ENCODE results near the gene MDH1B. TPM values are rescaled to one million over a fixed set of nuclear protein-coding genes. Genes with fewer than 3 reads are reported as not detected.
"Not testable (repeated sequence)": the region's sequence is repeated elsewhere in the genome, so short reads cannot be mapped to it uniquely, and the experiment has no call there.

MDH1B gene
- total RNA-seq, result 1 to 10 TPM in 2 of 4 donors, under 1 TPM in 2; 0.26 to 2.3 (median 1.5) TPM

DNA sequence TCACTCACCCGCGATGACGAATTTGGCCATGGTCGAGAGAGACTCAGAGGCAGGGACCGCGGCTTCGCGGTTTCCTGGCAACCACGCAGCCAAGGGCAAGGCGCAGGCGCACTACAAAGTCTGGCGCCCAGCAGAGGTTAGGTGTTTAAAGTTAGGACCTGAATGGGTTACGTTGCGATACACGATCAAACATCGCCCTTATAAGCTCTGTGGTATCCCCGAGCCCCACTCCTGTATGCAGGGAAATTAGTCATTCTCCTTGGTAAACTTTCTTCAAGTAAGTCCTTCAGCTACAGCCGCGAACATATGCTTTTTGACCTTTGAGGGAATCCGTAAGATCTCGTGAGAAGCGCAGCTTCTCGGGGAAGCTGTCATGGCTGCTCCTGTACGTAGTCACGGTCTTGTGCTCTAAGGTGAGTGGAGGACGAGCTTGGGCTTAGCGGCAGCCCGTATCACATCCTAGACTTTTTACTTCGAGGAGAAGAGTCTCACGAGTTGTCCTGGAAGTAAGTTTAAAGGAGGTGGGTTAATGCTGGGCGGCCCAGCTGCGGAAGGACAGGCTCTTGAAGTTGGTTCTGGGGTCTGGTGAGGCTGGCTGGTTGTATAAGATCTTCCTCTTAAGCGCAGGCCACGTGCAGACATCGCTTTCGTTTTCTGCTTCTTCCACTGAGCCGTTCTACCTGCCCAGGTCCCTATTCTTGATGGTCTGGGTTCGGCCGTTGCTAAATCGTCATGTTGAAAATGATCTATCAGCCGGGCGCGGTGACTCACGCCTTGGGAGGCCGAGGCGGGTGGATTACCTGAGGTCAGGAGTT, at the start of gene MDH1B, which contains the start of gene FASTKD2:
MDH1B (minus strand) TSS at position 87 of the 815 bp plus-strand sequence; CDS start at position 30, 57 bp downstream.
FASTKD2 (plus strand) TSS at position 365 of the 815 bp plus-strand sequence. CDS start 1,088 bp downstream, outside the sequence.
- TF ChIP-seq POLR2AphosphoS5 (IDR thresholded peaks at IDR 0.05) (peak in 2 of 3 donors; percentile 23 to 91), EP300 (IDR thresholded peaks at IDR 0.05) (peak; percentile 5), POLR2A (IDR thresholded peaks at IDR 0.05) (no peak)

DNA sequence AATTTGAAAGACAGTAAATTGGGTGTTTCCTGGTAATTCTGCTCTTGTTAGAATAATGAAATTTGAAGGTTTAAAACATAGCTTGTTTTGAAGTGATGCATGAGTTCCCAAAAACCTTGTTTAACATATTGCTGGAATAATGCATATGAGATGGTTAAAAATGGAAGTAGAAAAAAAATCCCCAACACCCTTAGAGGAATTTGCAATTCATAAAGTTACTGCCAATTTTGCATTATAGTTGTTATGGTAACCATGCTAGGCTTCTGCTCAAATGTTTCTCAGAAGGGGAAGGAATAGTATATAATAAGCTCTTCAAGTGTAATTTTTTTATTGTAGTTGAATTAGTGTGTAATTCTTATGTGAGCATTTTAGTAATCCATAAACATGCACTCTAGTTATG, 49.4 kb upstream of the MDH1B start:
- Histone ChIP-seq H3K4me1 (no peaks in the 10 kb centered on the region), H3K9me3 (no peaks in the 10 kb centered on the region), H3K27ac (no peak overlapping the region), H3K4me3 (no peak overlapping the region), H3K27me3 (no peaks in the 10 kb centered on the region), H3K36me3 (no peaks in the 10 kb centered on the region)
- DNase-seq (ENCODE audit: low spot score in 2 of 2), result no peak
- TF ChIP-seq, protein P1, sequence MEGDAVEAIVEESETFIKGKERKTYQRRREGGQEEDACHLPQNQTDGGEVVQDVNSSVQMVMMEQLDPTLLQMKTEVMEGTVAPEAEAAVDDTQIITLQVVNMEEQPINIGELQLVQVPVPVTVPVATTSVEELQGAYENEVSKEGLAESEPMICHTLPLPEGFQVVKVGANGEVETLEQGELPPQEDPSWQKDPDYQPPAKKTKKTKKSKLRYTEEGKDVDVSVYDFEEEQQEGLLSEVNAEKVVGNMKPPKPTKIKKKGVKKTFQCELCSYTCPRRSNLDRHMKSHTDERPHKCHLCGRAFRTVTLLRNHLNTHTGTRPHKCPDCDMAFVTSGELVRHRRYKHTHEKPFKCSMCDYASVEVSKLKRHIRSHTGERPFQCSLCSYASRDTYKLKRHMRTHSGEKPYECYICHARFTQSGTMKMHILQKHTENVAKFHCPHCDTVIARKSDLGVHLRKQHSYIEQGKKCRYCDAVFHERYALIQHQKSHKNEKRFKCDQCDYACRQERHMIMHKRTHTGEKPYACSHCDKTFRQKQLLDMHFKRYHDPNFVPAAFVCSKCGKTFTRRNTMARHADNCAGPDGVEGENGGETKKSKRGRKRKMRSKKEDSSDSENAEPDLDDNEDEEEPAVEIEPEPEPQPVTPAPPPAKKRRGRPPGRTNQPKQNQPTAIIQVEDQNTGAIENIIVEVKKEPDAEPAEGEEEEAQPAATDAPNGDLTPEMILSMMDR (IDR thresholded peaks at IDR 0.05), result no peak
- TF ChIP-seq POLR2A (IDR thresholded peaks at IDR 0.05) (no peak), POLR2AphosphoS5 (IDR thresholded peaks at IDR 0.05) (no peak), EP300 (IDR thresholded peaks at IDR 0.05) (no peak)

More for the DNA sequence above, at the start of gene MDH1B, which contains the start of gene FASTKD2:
- Histone ChIP-seq H3K27ac (peak within 1 kb of the TSS; percentile 93), H3K4me1 (peaks cover 31% of the 10 kb centered on the region), H3K4me3 (peak within 1 kb of the TSS; percentile 90), H3K27me3 (no peaks in the 10 kb centered on the region), H3K36me3 (peaks cover 5% of the 10 kb centered on the region), H3K9me3 (no peaks in the 10 kb centered on the region)
- DNase-seq (ENCODE audit: low spot score in 2 of 2), result peak; percentile 92 to 93
- WGBS, result under 1% methylated on average over 30 of the region's 46 CpGs

DNA sequence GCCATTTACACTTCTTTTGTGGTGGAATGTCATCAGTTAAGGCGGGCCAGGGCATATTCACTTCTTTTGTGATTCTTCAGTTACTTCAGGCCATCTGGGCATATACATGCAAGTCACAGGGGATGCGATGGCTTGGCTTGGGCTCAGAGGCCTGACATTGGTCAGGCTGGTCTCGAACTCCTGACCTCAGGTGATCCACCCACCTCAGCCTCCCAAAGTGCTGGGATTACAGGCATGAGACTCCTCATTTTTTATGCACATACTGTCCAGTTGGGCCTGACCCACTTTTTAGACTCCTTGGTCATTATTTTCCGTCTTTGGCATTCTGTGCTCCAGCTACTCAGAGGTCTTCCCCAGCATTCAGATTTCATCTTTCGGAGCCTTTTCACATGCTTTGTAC, 47.3 kb upstream of the MDH1B start:
- not testable (repeated sequence) for H3K36me3 ChIP-seq; DNase-seq (ENCODE audit: low spot score in 2 of 2); H3K9me3 ChIP-seq; H3K27me3 ChIP-seq; H3K4me1 ChIP-seq; H3K27ac ChIP-seq; H3K4me3 ChIP-seq
- WGBS, result 98% methylated on average over 4 of the region's 5 CpGs

DNA sequence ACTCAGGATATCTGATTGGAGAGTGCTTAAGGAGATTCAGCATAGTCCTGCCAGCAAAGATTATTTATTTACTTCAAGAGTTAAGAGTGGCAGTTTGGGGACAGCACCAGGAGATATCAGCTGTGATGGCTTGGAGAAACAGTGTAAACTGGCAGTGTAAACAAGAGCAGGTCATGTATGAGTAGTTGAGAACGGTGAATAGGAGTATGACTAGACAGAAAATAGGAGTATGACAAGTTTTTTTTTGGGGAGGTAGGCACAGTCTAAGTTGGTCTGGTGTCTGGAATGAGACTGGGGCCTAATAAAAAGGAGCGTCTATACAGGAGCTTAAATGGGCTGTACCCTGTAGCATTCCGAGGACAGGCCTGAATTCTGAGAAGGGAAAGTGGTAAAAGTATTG, 42.5 kb upstream of the MDH1B start:
- WGBS, result 85% methylated on average over 3 of the region's 3 CpGs

DNA sequence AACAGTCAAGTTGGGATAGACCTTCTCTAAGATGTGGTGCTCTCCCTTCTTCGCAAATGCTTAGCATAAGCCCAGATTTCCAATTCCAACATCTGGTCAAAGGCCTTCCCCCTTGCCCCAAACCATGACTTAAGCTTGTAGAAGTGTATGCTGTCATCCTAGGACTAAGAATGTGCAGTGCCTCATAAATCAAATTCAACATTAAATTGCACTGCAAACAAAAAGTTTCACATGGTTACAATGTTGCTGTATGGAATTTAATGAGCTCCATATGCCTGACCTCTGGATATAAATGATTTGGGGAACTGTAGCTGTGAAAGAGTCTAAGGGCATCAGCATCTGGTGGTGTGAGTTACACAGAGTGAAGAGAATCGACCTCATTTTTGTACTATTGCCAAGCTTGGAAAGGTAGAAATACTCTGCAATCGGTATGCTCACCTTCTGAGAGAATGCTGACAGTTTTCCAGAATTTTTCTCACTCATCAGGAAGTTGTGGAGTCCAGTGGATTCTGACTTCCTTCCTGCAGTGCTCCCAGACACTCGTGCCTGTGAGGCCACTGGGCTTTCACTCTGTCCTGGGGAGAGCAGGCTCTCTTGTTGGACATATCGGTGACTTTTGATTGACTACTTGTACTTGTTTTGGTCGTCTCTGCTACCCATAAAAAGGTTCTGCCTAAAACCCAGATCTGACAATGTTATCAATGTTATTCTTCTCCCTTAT, 40.9 kb upstream of the MDH1B start:
- 67% methylated on average over 6 of the region's 6 CpGs for WGBS
- H3K36me3 ChIP-seq, result no peaks in the 10 kb centered on the region
- no peaks in the 10 kb centered on the region for H3K9me3 ChIP-seq
- H3K27me3 ChIP-seq, result no peaks in the 10 kb centered on the region
- H3K4me3 ChIP-seq, result no peak overlapping the region
- no peak overlapping the region for H3K27ac ChIP-seq
- H3K4me1 ChIP-seq, result no peaks in the 10 kb centered on the region
- no peak for DNase-seq (ENCODE audit: low spot score in 2 of 2)
- TF ChIP-seq POLR2A (IDR thresholded peaks at IDR 0.05) (no peak), POLR2AphosphoS5 (IDR thresholded peaks at IDR 0.05) (no peak), EP300 (IDR thresholded peaks at IDR 0.05) (no peak)
- TF ChIP-seq, protein P1 (IDR thresholded peaks at IDR 0.05), result no peak

More for the DNA sequence above, 42.5 kb upstream of the MDH1B start:
- not testable (repeated sequence) for H3K9me3 ChIP-seq; H3K36me3 ChIP-seq; H3K27ac ChIP-seq; H3K4me3 ChIP-seq; H3K27me3 ChIP-seq; DNase-seq (ENCODE audit: low spot score in 2 of 2); H3K4me1 ChIP-seq

DNA sequence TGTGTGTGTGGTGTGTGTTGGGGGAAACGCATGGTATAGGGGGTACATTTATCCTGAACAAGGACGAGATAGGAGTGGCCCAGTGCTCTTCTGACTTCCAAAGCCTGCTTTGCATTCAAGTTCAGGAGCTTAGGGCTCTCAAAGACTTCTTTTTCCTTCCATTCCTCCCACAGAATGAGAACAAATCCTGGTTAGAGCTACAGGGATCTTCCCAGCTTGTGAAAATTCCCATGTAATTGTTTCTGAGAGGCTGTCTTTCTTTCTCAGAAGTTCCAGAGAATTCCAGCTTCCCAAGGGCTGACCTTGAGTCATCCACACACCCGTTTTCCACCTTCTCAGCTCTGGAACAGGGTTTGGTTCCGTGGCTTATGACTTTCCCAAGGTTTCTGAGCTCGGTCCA, 39.2 kb upstream of the MDH1B start:
- Histone ChIP-seq H3K27me3 (no peaks in the 10 kb centered on the region), H3K9me3 (no peaks in the 10 kb centered on the region), H3K4me1 (peaks cover 8% of the 10 kb centered on the region), H3K27ac (no peak overlapping the region), H3K4me3 (no peak overlapping the region), H3K36me3 (no peaks in the 10 kb centered on the region)
- 69% methylated on average over 5 of the region's 5 CpGs for WGBS
- no peak for DNase-seq (ENCODE audit: low spot score in 2 of 2)
- TF ChIP-seq POLR2A (IDR thresholded peaks at IDR 0.05), result no peak
- TF ChIP-seq POLR2AphosphoS5 (IDR thresholded peaks at IDR 0.05), result no peak
- no peak for TF ChIP-seq EP300 (IDR thresholded peaks at IDR 0.05)
- TF ChIP-seq, protein P1 (IDR thresholded peaks at IDR 0.05), result no peak

Data from suprapubic skin (tissue), 4 donors.